Body of pancreas (tissue), 4 donors: ENCODE data around the gene APOBEC3G.

ENCODE experiments used
- POLR2A ChIP-seq, 3 donors: fragments of 450-650 bp; IDR thresholded peaks; one replicate each; pipeline ENCODE4 v1.6.1; 2016; ENCODE audit warnings: antibody characterized with exemption in 3 of 3, mild to moderate bottlenecking in 2 of 3
- TF ChIP-seq, protein P1 (sequence below), 7 experiments: fragments of 450-650 bp in 4 of 7; fragments of 200-600 bp in 3 of 7; sonication (generic) in 3 of 7; IDR thresholded peaks; one replicate each; pipeline ENCODE4 v1.5.1; 2016 to 2019; ENCODE audit warnings: antibody characterized with exemption in 7 of 7

DNA sequence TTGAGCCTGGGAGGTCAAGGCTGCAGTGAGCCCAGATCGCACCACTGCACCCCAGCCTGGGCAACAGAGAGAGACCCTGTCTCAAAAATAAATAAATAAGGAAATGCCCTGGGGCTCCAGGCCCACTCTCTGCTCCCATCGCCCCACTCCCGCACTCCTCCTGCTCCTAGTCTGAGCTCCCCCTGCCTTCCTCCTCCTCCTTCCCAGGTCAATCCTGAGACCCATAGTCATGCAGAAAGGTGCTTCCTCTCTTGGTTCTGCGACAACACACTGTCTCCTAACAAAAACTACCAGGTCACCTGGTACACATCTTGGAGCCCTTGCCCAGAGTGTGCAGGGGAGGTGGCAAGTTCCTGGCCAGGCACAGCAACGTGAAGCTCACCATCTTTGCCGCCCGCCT is 6.9 kb upstream of the APOBEC3G start:
- TF ChIP-seq, protein P1, sequence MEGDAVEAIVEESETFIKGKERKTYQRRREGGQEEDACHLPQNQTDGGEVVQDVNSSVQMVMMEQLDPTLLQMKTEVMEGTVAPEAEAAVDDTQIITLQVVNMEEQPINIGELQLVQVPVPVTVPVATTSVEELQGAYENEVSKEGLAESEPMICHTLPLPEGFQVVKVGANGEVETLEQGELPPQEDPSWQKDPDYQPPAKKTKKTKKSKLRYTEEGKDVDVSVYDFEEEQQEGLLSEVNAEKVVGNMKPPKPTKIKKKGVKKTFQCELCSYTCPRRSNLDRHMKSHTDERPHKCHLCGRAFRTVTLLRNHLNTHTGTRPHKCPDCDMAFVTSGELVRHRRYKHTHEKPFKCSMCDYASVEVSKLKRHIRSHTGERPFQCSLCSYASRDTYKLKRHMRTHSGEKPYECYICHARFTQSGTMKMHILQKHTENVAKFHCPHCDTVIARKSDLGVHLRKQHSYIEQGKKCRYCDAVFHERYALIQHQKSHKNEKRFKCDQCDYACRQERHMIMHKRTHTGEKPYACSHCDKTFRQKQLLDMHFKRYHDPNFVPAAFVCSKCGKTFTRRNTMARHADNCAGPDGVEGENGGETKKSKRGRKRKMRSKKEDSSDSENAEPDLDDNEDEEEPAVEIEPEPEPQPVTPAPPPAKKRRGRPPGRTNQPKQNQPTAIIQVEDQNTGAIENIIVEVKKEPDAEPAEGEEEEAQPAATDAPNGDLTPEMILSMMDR (IDR thresholded peaks at IDR 0.05): no peak
- TF ChIP-seq POLR2A (IDR thresholded peaks at IDR 0.05): no peak
